GF-D8 (cell line): Measurements from ENCODE around the gene RALGPS1.

Experiments used
- DNase-seq: peaks from one replicate; lab custom pipeline; 2025; lab: John Stamatoyannopoulos, UW

Gene RALGPS1

GRCh38 chr9:127224178-127224882, 309.7 kb downstream of the RALGPS1 start:
- no peak for DNase-seq

GRCh38 chr9:127224883-127225739, 310.5 kb downstream of the RALGPS1 start:
- no peak for DNase-seq

- no peak for DNase-seq
Observed at GRCh38 chr9:127225801-127226625, 311.4 kb downstream of the RALGPS1 start.

- no peak for DNase-seq
Observed at GRCh38 chr9:127229691-127230417, 315.3 kb downstream of the RALGPS1 start.

GRCh38 chr9:127231666-127232065, 317.1 kb downstream of the RALGPS1 start:
- DNase-seq = no peak

GRCh38 chr9:127232833-127233549, 318.4 kb downstream of the RALGPS1 start:
- DNase-seq = no peak

- no peak for DNase-seq
Observed at GRCh38 chr9:127233550-127233949, 319.0 kb downstream of the RALGPS1 start.

GRCh38 chr9:127233989-127234388, 319.4 kb downstream of the RALGPS1 start:
- no peak for DNase-seq

GRCh38 chr9:127237801-127238200, 323.2 kb downstream of the RALGPS1 start:
- DNase-seq = no peak

- DNase-seq = no peak
Observed at GRCh38 chr9:127241354-127241753, 326.8 kb downstream of the RALGPS1 start.

GRCh38 chr9:127244609-127245601, 330.3 kb downstream of the RALGPS1 start:
- no peak for DNase-seq

- no peak for DNase-seq
Observed at GRCh38 chr9:127245637-127246164, 331.1 kb downstream of the RALGPS1 start.

GRCh38 chr9:127248241-127248640, 333.7 kb downstream of the RALGPS1 start:
- DNase-seq = no peak

- DNase-seq = no peak
Observed at GRCh38 chr9:127249877-127250276, 335.3 kb downstream of the RALGPS1 start.

GRCh38 chr9:127250896-127251391, 336.4 kb downstream of the RALGPS1 start:
- no peak for DNase-seq

- DNase-seq = no peak
Observed at GRCh38 chr9:127252410-127253318, 338.1 kb downstream of the RALGPS1 start.

- DNase-seq = no peak
Observed at GRCh38 chr9:127253446-127253845, 338.9 kb downstream of the RALGPS1 start.

- DNase-seq = no peak
Observed at GRCh38 chr9:127255692-127256091, 341.1 kb downstream of the RALGPS1 start.
